Activated T-cell treated with anti-CD3 and anti-CD28 coated beads, Interleukin-2, amount 50 U/mL, for 48 hours (primary cell): ENCODE results near the gene WDCP.
"Not testable (repeated sequence)": the region's sequence is repeated elsewhere in the genome, so short reads cannot be mapped to it uniquely, and the experiment has no call there.

Source experiments
- DNase-seq, 2 experiments: peaks; one replicate each; pipeline ENCODE4 v3.0.0-alpha.2; 2020

WDCP gene

GRCh38 chr2:24022324-24022974 is 24.7 kb downstream of the WDCP start:
- DNase-seq, result no peak

- DNase-seq, result peak; percentile 46 to 55
Measured at GRCh38 chr2:24021122-24021998, 25.8 kb downstream of the WDCP start.

- no peak for DNase-seq
Measured at GRCh38 chr2:24020244-24020643, 26.9 kb downstream of the WDCP start.

GRCh38 chr2:24019729-24020128 is 27.5 kb downstream of the WDCP start:
- no peak for DNase-seq

- DNase-seq, result no peak
Measured at GRCh38 chr2:24018241-24018640, 28.9 kb downstream of the WDCP start.

- DNase-seq, result no peak
Measured at GRCh38 chr2:24017711-24018110, 29.5 kb downstream of the WDCP start.

- no peak for DNase-seq
Measured at GRCh38 chr2:24016853-24017703, 30.1 kb downstream of the WDCP start.

- no peak for DNase-seq
Measured at GRCh38 chr2:24016376-24016761, 30.8 kb downstream of the WDCP start.

GRCh38 chr2:24015562-24016375 is 31.4 kb downstream of the WDCP start:
- no peak for DNase-seq

- DNase-seq, result not testable (repeated sequence)
Measured at GRCh38 chr2:24014902-24015301, 32.3 kb downstream of the WDCP start.

GRCh38 chr2:24012521-24013188 is 34.5 kb downstream of the WDCP start:
- no peak for DNase-seq

GRCh38 chr2:24011250-24012104 is 35.7 kb downstream of the WDCP start:
- DNase-seq, result no peak

GRCh38 chr2:24010477-24011249 is 36.5 kb downstream of the WDCP start:
- DNase-seq, result no peak

GRCh38 chr2:24009680-24010476 is 37.3 kb downstream of the WDCP start, which contains the start of gene MFSD2B:
Gene MFSD2B, plus strand, starts transcription at chr2:24010085. Its CDS starts 12 bp downstream, at chr2:24010097.
- no peak for DNase-seq

- no peak for DNase-seq
Measured at GRCh38 chr2:24009367-24009679, 37.9 kb downstream of the WDCP start.

GRCh38 chr2:24008672-24009366 is 38.4 kb downstream of the WDCP start:
- no peak for DNase-seq

- no peak for DNase-seq
Measured at GRCh38 chr2:24007693-24008092, 39.5 kb downstream of the WDCP start.

GRCh38 chr2:23994567-23994966 is 52.6 kb downstream of the WDCP start:
- no peak for DNase-seq
